Natural killer cell treated with Interleukin-12 subunit alpha and Interleukin-12 subunit beta and Interleukin-15 and Interleukin-18, amount 100 ng/mL, for 72 hours (primary cell): Measurements from ENCODE around the gene FRMD7. TPM values are rescaled to one million over a fixed set of nuclear protein-coding genes. Genes with fewer than 3 reads are reported as not detected.

Source experiments
- ATAC-seq, 2 donors: fragments of 150-1000 bp; cut with Tn5 transposase in 1 of 2; sonication (Bioruptor Pico), chemical (Tn5 transposase) in 1 of 2; 2 replicates each; pipeline ENCODE4 v1.10.0; 2021
- DNase-seq: peaks from one replicate; pipeline ENCODE4 v3.0.0; 2022; ENCODE audit warnings: low spot score
- H3K27ac Mint-ChIP-seq, 2 donors: 1 replicate in 1 of 2; 2 replicates in 1 of 2; pipeline ENCODE4 v1.8.0; 2022; ENCODE audit warnings: mixed read lengths in 2 of 2, mild to moderate bottlenecking in 1 of 2, moderate library complexity in 1 of 2
- H3K27me3 Mint-ChIP-seq, 2 donors: 1 replicate in 1 of 2; 2 replicates in 1 of 2; pipeline ENCODE4 v1.8.0; 2022; ENCODE audit warnings: mixed read lengths in 2 of 2
- H3K36me3 Mint-ChIP-seq: one replicate; pipeline ENCODE4 v1.8.0; 2022; ENCODE audit warnings: mixed read lengths
- H3K4me1 Mint-ChIP-seq, 2 donors: 1 replicate in 1 of 2; 2 replicates in 1 of 2; pipeline ENCODE4 v1.8.0; 2022; ENCODE audit warnings: low read depth in 2 of 2, mixed read lengths in 2 of 2, mild to moderate bottlenecking in 1 of 2
- H3K4me3 Mint-ChIP-seq: one replicate; pipeline ENCODE4 v1.8.0; 2022; ENCODE audit warnings: mixed read lengths
- H3K9me3 Mint-ChIP-seq: 2 replicates; pipeline ENCODE4 v1.8.0; 2022; ENCODE audit warnings: mixed read lengths
- total RNA-seq, 2 donors: library from RNA; stranded (reverse); gene quantifications; one replicate each; pipeline ENCODE4 v1.2.3, GENCODE V29; 2022

The FRMD7 gene
- total RNA-seq, 2 donors from 2014 or later, result not detected

DNA sequence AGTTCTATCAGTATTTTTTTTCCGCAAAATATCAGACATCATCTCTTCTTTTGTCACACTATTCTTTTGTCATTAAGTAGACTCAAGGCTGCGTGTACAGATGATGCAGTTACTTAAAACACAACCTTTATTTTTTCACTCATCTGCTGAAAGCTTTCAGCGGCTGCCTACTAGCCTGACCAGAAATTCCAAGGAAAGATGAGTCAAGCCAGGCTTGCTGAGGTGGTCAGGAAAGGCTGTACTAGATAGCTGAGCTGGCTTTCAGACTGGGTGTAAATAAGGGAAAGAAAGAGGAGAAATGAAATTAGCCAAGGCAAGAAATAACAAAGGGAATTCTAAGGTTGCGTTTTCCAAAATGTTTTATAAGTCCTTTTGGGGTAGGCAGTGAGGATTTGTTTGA, 86.8 kb downstream of the FRMD7 start:
- H3K9me3 Mint-ChIP-seq, result no peaks in the 10 kb centered on the region
- ATAC-seq (no peak), DNase-seq (no peak)
- peak overlapping the region in 1 of 2 donors; percentile 68 for H3K27ac Mint-ChIP-seq
- peaks cover 0 to 13% of the 10 kb centered on the region in 2 donors for H3K27me3 Mint-ChIP-seq
- H3K4me1 Mint-ChIP-seq, result peaks cover 34 to 43% of the 10 kb centered on the region in 2 donors
- H3K36me3 Mint-ChIP-seq, result no peaks in the 10 kb centered on the region
- H3K4me3 Mint-ChIP-seq, result no peak overlapping the region

DNA sequence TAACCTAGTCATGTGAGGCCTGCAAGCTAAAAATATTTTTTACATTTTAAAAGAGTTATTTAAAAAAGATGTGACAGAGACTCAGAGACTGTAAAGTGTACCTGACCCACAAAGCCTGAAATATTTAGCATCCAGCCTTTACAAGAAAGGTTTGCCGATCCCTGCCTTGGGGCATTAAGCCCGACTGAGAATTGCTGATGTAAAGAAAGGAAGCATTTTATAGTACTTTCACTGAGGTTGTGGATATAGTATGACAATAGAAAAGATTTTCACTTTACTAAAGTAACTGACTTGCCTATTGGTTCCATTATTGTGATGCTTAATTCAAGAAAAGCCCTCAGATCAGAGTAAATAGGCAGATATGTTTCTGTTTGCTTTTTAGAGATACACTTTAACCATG, 87.8 kb downstream of the FRMD7 start:
- H3K4me3 Mint-ChIP-seq, result no peak overlapping the region
- peak overlapping the region in 1 of 2 donors; percentile 68 for H3K27ac Mint-ChIP-seq
- DNase-seq, result no peak
- peaks cover 0 to 15% of the 10 kb centered on the region in 2 donors for H3K27me3 Mint-ChIP-seq
- ATAC-seq, result no peak
- no peaks in the 10 kb centered on the region for H3K36me3 Mint-ChIP-seq
- H3K9me3 Mint-ChIP-seq, result no peaks in the 10 kb centered on the region
- H3K4me1 Mint-ChIP-seq, result peaks cover 35 to 44% of the 10 kb centered on the region in 2 donors

DNA sequence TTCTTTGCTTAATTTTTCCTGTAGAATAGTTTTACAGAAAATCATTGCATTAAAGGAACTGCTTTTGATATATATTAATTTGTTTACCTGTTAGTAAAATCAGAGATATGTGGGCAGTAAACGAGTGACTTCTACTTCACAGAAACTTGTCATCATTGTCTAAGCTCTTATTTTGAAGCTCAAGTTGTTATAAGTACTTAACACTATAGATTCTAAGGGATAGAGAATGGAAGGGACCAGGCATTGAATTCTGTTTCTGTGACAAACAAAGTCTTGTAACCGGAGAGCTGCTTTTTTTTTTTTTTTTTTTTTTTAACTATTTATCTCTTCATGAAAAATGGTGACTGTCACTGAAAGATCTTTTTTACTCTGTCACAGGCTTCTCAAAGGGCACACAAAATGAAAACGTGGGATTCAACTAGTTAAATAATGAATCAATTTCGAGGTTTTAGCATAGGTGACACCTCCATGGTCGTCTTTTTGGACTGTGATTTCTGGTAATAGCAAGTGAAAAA, 90.3 kb downstream of the FRMD7 start:
- peak overlapping the region; percentile 35 for H3K4me3 Mint-ChIP-seq
- peaks cover 0 to 14% of the 10 kb centered on the region in 2 donors for H3K27me3 Mint-ChIP-seq
- peaks cover 39 to 43% of the 10 kb centered on the region in 2 donors for H3K4me1 Mint-ChIP-seq
- no peaks in the 10 kb centered on the region for H3K9me3 Mint-ChIP-seq
- ATAC-seq (no peak), DNase-seq (no peak)
- peak overlapping the region; percentile 35 to 78 for H3K27ac Mint-ChIP-seq
- H3K36me3 Mint-ChIP-seq, result no peaks in the 10 kb centered on the region

DNA sequence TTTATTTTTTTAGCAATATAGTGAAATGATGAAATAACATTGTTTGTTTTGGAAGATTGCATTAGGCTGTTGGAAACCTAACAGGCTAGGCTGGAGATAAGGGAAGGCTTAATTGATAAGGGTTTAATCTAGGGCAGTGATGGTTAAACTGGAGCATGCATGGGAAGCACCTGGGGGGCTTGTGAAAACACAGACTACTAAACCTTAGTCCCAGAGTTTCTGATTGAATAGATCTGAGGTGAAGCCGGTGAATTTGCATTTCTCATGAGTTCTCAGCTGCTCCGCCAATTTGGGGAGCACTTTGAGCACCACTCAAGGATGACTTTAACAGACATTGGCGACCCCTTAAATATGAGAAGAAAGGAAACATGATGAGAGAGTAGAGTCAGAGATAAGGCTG, 93.2 kb downstream of the FRMD7 start:
- H3K4me1 Mint-ChIP-seq, result peaks cover 40 to 50% of the 10 kb centered on the region in 2 donors

DNA sequence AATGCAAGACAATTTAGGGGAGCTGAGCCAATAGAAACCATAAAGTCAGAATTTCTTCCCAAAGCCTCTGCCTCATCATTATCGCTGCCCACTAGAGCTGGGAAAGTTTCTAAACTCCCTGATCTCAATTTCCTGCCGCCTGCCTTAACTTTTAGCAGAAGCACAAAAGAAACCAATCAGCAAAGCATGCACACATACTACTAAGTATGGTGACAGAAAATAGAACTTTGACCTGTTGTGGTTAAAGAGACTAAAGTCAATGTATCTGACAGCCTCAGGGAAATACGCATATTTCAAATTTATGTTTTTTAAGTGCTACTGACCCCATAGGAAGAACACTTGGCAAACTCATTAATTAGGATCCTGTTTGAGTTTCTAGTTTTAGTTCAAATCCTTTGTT, 94.7 kb downstream of the FRMD7 start:
- Mint-ChIP-seq H3K4me3 (no peak overlapping the region), H3K4me1 (peaks cover 51 to 59% of the 10 kb centered on the region in 2 donors), H3K9me3 (no peaks in the 10 kb centered on the region), H3K27me3 (peaks cover 0 to 34% of the 10 kb centered on the region in 2 donors), H3K27ac (peak overlapping the region in 1 of 2 donors; percentile 75), H3K36me3 (no peaks in the 10 kb centered on the region)
- ATAC-seq (no peak), DNase-seq (no peak)

More for the DNA sequence above, 93.2 kb downstream of the FRMD7 start:
- Mint-ChIP-seq H3K36me3 (no peaks in the 10 kb centered on the region), H3K4me3 (peak overlapping the region; percentile 28), H3K9me3 (no peaks in the 10 kb centered on the region), H3K27me3 (peaks cover 0 to 25% of the 10 kb centered on the region in 2 donors), H3K27ac (peak overlapping the region in 1 of 2 donors; percentile 57)
- DNase-seq (no peak), ATAC-seq (no peak)

DNA sequence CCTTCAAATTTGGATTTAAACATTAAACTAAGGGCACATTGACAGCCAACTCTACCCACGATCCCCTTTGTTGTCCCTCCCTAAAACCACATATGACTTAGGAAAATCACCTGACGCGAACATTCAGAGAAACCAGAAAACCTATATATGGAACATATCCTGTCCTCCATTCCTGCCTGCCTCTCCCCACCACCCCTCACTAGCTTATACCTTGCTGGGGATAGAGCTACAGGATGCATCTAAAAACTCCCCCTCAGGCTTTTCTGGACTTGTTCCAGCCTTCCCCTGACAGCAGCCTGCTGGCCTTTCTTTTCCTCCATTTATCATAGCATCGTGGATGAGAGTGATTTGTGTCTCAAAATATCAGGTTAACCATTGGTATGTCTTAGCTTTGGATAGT, 96.0 kb downstream of the FRMD7 start:
- DNase-seq (no peak), ATAC-seq (no peak)
- Mint-ChIP-seq H3K4me3 (peak overlapping the region; percentile 49), H3K36me3 (peaks cover 5% of the 10 kb centered on the region), H3K4me1 (peaks cover 50 to 58% of the 10 kb centered on the region in 2 donors), H3K9me3 (no peaks in the 10 kb centered on the region), H3K27ac (peak overlapping the region; percentile 1 to 75), H3K27me3 (peaks cover 0 to 32% of the 10 kb centered on the region in 2 donors)

DNA sequence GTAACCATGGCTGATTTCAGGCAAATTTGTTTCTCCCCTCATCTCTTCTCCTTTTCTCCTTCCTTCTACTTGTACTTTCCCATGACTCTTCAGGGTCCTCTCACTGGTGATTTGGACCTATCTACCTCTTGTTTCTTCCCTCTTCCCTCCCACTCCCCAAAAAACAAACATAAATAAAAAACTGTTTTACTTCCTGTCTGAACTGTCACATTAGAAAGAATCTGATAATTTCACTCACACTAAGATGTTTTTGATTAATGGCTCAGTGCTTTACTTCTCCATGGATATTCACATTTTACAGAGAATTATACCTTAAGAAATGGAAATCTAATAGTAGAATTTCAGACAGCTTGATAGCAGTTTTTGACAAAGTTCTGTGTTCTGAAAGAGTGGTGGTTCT, 97.6 kb downstream of the FRMD7 start:
- ATAC-seq (no peak), DNase-seq (no peak)
- Mint-ChIP-seq H3K27me3 (peaks cover 0 to 29% of the 10 kb centered on the region in 2 donors), H3K27ac (peak overlapping the region; percentile 2 to 53), H3K36me3 (peaks cover 5% of the 10 kb centered on the region), H3K4me1 (peaks cover 44 to 55% of the 10 kb centered on the region in 2 donors), H3K9me3 (no peaks in the 10 kb centered on the region), H3K4me3 (no peak overlapping the region)

Other genes with a start within 250 kb of the FRMD7 start
- 10 to 100 TPM; 41.6 to 73.7 TPM for gene STK26, start 104.7 kb downstream of the FRMD7 start, total RNA-seq
- 10 to 100 TPM; 33.7 to 60.5 TPM for gene RAP2C, start 91.4 kb upstream of the FRMD7 start, total RNA-seq